Measurements from ENCODE around the gene HBM.

GRCh38 chr16:177981-178667 is 12.3 kb downstream of the HBM start:
- TF ChIP-seq CTCF (optimal IDR thresholded peaks at IDR 0.05 in 1 of 3, IDR thresholded peaks at IDR 0.05 in 1 of 3, conservative IDR thresholded peaks at IDR 0.05 in 1 of 3; ENCODE audit: extremely low read depth in 1 of 3, insufficient read depth in 2 of 3, low read length in 3 of 3) (no peak), EZH2 (IDR thresholded peaks at IDR 0.05; ENCODE audit: low read length) (no peak)

Measured in keratinocyte (primary cell).